ENCODE measurements around the gene XXYLT1.

The XXYLT1 gene

DNA sequence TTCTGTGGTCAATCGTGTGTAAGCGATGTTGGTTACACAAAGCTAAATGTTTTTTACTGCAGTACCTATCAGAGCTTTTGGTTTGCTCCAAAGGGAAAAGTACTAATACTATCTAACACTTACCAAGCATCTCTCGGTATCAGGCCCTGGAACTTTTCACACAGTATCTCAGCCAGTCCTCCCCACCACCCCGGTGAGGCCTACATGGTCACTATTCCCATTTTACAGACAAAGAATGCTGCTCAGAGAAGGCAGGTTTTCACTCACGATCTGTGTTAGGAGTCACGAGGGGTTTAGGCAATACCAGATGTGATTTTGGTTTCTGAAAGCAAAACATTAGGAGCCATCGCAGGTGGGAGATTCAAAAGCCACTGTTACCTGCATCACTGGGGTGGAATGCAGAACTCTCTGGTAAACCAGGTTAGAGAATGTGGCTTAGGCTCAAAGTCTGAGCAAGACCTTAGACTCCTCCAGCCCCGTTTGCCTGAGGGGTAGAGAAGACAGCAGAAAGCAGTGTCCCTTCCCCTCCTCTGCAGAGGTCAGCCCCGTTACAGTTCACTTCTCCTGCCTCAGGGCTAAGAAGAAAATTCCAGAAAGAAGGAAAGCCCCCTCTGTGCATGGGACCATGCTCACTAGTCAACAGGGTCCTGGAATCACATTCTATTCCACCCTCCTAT lies 57.2 kb downstream of the XXYLT1 start:
- Histone ChIP-seq H3K27ac (no peak overlapping the region), H3K4me2 (no peak overlapping the region), H3K4me1 (peaks cover 21 to 28% (median 25%) of the 10 kb centered on the region in 10 experiments), H3K36me3 (peaks cover 0 to 10% (median 0%) of the 10 kb centered on the region in 11 experiments; a peak in 2 of 22 replicates), H3K9ac (no peak overlapping the region), H3K4me3 (no peak overlapping the region), H4K20me1 (peaks cover 0 to 37% (median 13%) of the 10 kb centered on the region in 11 experiments; a peak in 14 of 22 replicates), H3K9me3 (replicated peaks in 1 of 11) (peaks cover 4 to 24% (median 8%) of the 10 kb centered on the region in 11 experiments; a peak in 15 of 22 replicates), H3K27me3 (no peaks in the 10 kb centered on the region)
- TF ChIP-seq Cebpa-rat (IDR thresholded peaks at IDR 0.05): no peak

GRCh38 chr3:195212749-195213375 lies 58.1 kb downstream of the XXYLT1 start:
- no peak overlapping the region for H3K4me3 ChIP-seq
- no peak overlapping the region for H3K27ac ChIP-seq
- H4K20me1 ChIP-seq: peaks cover 0 to 46% (median 14%) of the 10 kb centered on the region in 11 experiments; a peak in 14 of 22 replicates
- H3K4me2 ChIP-seq: no peak overlapping the region
- peaks cover 24 to 37% (median 33%) of the 10 kb centered on the region in 10 experiments for H3K4me1 ChIP-seq
- peaks cover 4 to 24% (median 8%) of the 10 kb centered on the region in 11 experiments; a peak in 15 of 22 replicates for H3K9me3 ChIP-seq (replicated peaks in 1 of 11)
- no peaks in the 10 kb centered on the region for H3K27me3 ChIP-seq
- no peak for TF ChIP-seq Cebpa-rat (IDR thresholded peaks at IDR 0.05)
- H3K9ac ChIP-seq: no peak overlapping the region
- peaks cover 0 to 10% (median 0%) of the 10 kb centered on the region in 11 experiments; a peak in 2 of 22 replicates for H3K36me3 ChIP-seq

DNA sequence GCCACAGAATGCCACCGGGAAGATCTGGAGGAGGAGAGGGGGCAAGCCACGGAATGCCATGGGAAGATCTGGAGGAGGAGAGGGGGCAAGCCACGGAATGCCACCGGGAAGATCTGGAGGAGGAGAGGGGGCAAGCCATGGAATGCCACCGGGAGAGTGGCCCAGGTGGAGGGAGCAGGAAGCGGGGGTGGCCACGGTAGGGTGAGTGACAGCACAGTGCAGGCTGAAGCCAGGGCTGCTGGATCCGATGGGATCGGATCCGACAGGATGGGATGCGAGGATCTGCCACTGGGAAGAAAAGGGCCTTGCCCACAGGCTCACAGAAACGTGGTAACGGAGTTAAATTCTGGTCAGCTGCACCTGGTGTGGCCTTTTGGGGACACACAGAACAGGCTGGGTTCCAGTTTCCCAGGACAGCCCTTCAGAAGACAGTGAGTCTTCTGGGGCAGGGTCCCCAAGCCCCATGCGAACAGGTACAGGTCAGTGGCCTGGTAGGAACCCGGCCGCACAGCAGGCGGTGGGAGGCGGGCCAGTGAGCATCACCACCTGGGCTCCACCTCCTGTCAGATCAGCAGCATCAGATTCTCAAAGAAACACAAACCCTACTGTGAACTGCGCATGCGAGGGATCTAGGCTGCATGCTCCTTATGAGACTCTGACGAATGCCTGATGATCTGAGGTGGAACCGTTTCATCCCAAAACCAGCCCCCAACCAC lies 58.8 kb downstream of the XXYLT1 start:
- Histone ChIP-seq H3K9me3 (replicated peaks in 1 of 11) (peaks cover 4 to 24% (median 8%) of the 10 kb centered on the region in 11 experiments; a peak in 15 of 22 replicates), H3K4me2 (no peak overlapping the region), H3K9ac (no peak overlapping the region), H3K4me3 (no peak overlapping the region), H4K20me1 (peaks cover 0 to 48% (median 14%) of the 10 kb centered on the region in 11 experiments; a peak in 14 of 22 replicates), H3K36me3 (peaks cover 0 to 10% (median 2%) of the 10 kb centered on the region in 11 experiments; a peak in 5 of 22 replicates), H3K4me1 (peaks cover 24 to 40% (median 35%) of the 10 kb centered on the region in 10 experiments), H3K27ac (no peak overlapping the region), H3K27me3 (no peaks in the 10 kb centered on the region)
- TF ChIP-seq Cebpa-rat (IDR thresholded peaks at IDR 0.05): no peak

- Histone ChIP-seq H3K4me2 (peak overlapping the region; percentile 24 to 75 (median 67)), H3K4me1 (peaks cover 27 to 49% (median 42%) of the 10 kb centered on the region in 10 experiments), H3K36me3 (peaks cover 0 to 10% (median 7%) of the 10 kb centered on the region in 11 experiments; a peak in 5 of 22 replicates), H3K4me3 (no peak overlapping the region), H3K9me3 (replicated peaks in 1 of 11) (peaks cover 4 to 24% (median 8%) of the 10 kb centered on the region in 11 experiments; a peak in 15 of 22 replicates), H4K20me1 (peaks cover 0 to 48% (median 16%) of the 10 kb centered on the region in 11 experiments; a peak in 14 of 22 replicates), H3K9ac (peak overlapping the region in 3 of 11 experiments; percentile 17 to 29 (median 25); a peak in 3 of 22 replicates), H3K27me3 (no peaks in the 10 kb centered on the region), H3K27ac (peak overlapping the region in 4 of 11 experiments; percentile 1 to 60 (median 52); a peak in 5 of 22 replicates)
- TF ChIP-seq Cebpa-rat (IDR thresholded peaks at IDR 0.05): no peak
These were observed 60.5 kb downstream of the XXYLT1 start for GRCh38 chr3:195210266-195210973.

DNA sequence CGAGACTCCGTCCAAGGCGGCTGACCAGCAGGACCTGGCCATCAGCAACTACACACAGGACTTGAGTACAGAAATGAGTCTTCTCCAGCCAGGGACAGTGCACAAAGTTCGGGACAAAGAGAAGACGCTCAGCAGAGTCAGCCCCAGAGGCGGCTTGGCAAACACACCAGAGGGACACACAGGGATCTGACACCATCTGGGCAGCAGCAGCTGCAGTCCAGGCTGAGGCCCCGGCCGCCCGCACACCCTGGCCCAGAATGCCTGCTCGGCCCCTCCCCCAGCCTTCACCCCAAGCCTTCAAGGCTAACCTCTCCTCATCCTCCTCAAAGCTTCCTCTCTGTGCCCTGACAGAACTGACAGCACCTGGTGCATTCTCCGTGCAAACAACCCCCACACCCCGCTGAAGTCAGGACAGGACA lies 61.1 kb downstream of the XXYLT1 start:
- peak overlapping the region in 5 of 11 experiments; percentile 1 to 60 (median 45); a peak in 6 of 22 replicates for H3K27ac ChIP-seq
- peaks cover 33 to 54% (median 48%) of the 10 kb centered on the region in 10 experiments for H3K4me1 ChIP-seq
- peak overlapping the region in 4 of 11 experiments; percentile 20 to 29 (median 24); a peak in 8 of 22 replicates for H3K9ac ChIP-seq
- no peak overlapping the region for H3K4me3 ChIP-seq
- H3K27me3 ChIP-seq: no peaks in the 10 kb centered on the region
- no peak for TF ChIP-seq Cebpa-rat (IDR thresholded peaks at IDR 0.05)
- H4K20me1 ChIP-seq: peaks cover 0 to 48% (median 17%) of the 10 kb centered on the region in 11 experiments; a peak in 14 of 22 replicates
- H3K36me3 ChIP-seq: peaks cover 0 to 10% (median 7%) of the 10 kb centered on the region in 11 experiments; a peak in 5 of 22 replicates
- H3K9me3 ChIP-seq (replicated peaks in 1 of 11): peaks cover 4 to 24% (median 8%) of the 10 kb centered on the region in 11 experiments; a peak in 15 of 22 replicates
- peak overlapping the region; percentile 24 to 75 (median 67); a peak in 21 of 22 replicates for H3K4me2 ChIP-seq

DNA sequence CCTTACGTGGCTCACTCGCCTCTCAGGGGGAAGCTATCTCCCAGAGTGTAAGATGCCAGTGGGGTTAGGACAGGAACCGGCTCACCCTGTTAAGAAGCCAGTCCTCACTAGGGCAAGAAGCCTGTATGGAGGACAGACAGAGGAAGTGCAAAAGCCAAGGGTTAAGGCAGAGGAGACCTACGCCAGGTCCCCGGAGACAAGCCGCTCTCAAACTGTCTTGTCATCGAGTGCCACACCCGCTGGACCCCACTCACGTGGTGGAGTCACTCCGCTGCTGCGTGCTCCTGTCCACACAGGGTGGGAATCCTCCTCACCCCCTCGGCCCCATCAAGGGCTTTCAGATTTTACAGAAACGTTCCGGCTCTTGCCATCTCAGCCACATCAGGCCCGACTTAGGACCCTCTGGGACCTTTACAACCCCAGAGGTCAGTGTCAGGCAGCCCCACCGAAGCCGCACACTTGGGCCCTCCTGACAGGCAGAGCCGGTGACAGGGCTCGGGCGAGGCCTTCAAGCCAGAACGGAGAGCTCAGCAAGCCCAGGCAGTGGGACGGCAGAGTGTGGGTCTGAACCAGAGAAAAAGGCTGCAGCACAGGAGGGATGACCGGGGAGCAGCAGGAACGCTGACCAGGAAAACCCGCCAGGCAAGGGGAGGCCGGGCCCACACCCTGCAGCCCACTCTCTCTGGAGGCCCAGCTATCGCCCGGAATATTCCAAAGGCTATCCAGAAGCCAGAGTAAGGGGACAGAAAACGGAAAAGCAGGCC lies 61.7 kb downstream of the XXYLT1 start:
- Histone ChIP-seq H3K4me3 (no peak overlapping the region), H3K4me2 (peak overlapping the region; percentile 24 to 75 (median 67)), H3K4me1 (peaks cover 39 to 60% (median 54%) of the 10 kb centered on the region in 10 experiments), H3K9ac (peak overlapping the region in 7 of 11 experiments; percentile 5 to 37 (median 22); a peak in 9 of 22 replicates), H3K27ac (peak overlapping the region in 7 of 11 experiments; percentile 23 to 60 (median 43); a peak in 11 of 22 replicates), H3K27me3 (no peaks in the 10 kb centered on the region), H3K9me3 (replicated peaks in 1 of 11) (peaks cover 0 to 19% (median 4%) of the 10 kb centered on the region in 11 experiments; a peak in 14 of 22 replicates), H4K20me1 (peaks cover 0 to 52% (median 23%) of the 10 kb centered on the region in 11 experiments; a peak in 15 of 22 replicates), H3K36me3 (peaks cover 0 to 10% (median 4%) of the 10 kb centered on the region in 11 experiments; a peak in 5 of 22 replicates)
- TF ChIP-seq Cebpa-rat (IDR thresholded peaks at IDR 0.05): no peak

DNA sequence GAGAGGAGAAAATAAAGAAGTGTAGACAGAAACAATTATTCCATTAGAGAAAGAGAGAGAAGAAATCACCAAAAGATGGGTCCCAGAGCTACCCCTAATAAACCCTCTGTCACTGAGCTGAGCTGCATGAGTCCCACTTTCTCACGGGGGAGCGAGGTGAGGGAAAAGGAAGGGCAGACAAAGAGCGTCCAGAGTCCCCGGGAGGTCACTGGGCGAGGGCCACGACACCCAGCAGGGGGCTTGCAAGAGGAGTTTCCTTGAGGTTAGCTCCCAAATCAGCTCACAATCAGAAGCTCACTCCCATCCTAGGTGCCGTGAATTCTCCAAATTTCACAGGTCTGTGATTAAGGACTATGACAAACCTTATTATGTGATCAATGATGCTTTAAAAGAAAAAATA lies 62.3 kb downstream of the XXYLT1 start:
- Histone ChIP-seq H3K9me3 (replicated peaks in 1 of 11) (peaks cover 0 to 12% (median 1%) of the 10 kb centered on the region in 11 experiments; a peak in 5 of 22 replicates), H3K27me3 (no peaks in the 10 kb centered on the region), H4K20me1 (peaks cover 0 to 58% (median 27%) of the 10 kb centered on the region in 11 experiments; a peak in 16 of 22 replicates), H3K4me2 (peak overlapping the region; percentile 24 to 75 (median 67)), H3K4me1 (peaks cover 40 to 67% (median 59%) of the 10 kb centered on the region in 10 experiments), H3K36me3 (peaks cover 0 to 9% (median 0%) of the 10 kb centered on the region in 11 experiments; a peak in 4 of 22 replicates), H3K27ac (peak overlapping the region in 4 of 11 experiments; percentile 23 to 58 (median 36); a peak in 3 of 22 replicates), H3K9ac (peak overlapping the region in 2 of 11 experiments; percentile 5 to 37; a peak in 3 of 22 replicates), H3K4me3 (no peak overlapping the region)
- no peak for TF ChIP-seq Cebpa-rat (IDR thresholded peaks at IDR 0.05)

Measured in BLaER1 treated with 17β-estradiol and CSF1 and Interleukin-3, amounts not matched to agents 10 nM and 100 nM (cell line).